ENCODE results near the gene CCR5. TPM values are rescaled to one million over a fixed set of nuclear protein-coding genes. Genes with fewer than 3 reads are reported as not detected.

Gene CCR5
- total RNA-seq, 1 experiment from 2014 or later = not detected

- TF ChIP-seq SRF (IDR thresholded peaks at IDR 0.05; ENCODE audit: low read depth) (no peak), ZNF274 (IDR thresholded peaks at IDR 0.05; ENCODE audit: low read depth, low read length) (no peak), SIN3A (IDR thresholded peaks at IDR 0.05; ENCODE audit: low read depth) (no peak), ZFX (IDR thresholded peaks at IDR 0.05) (no peak), CBX3 (IDR thresholded peaks at IDR 0.05; ENCODE audit: low read depth) (no peak), CTCF (IDR thresholded peaks at IDR 0.05 in 2 of 3, conservative IDR thresholded peaks at IDR 0.05 in 1 of 3; ENCODE audit: borderline replicate concordance in 1 of 3, insufficient read depth in 1 of 3, low read depth in 2 of 3, low read length in 2 of 3) (no peak), JUND (IDR thresholded peaks at IDR 0.05) (no peak), EZH2phosphoT487 (IDR thresholded peaks at IDR 0.05; ENCODE audit: borderline replicate concordance) (no peak), CEBPB (IDR thresholded peaks at IDR 0.05; ENCODE audit: low read depth) (no peak), YY1 (IDR thresholded peaks at IDR 0.05; ENCODE audit: extremely low read depth, insufficient replicate concordance, low read depth, low read length) (no peak), POLR2A (IDR thresholded peaks at IDR 0.05; ENCODE audit: borderline replicate concordance, extremely low read depth, insufficient read depth, insufficient read length) (no peak), EGR1 (IDR thresholded peaks at IDR 0.05; ENCODE audit: low read depth) (no peak), ATF3 (IDR thresholded peaks at IDR 0.05) (no peak), ELF1 (IDR thresholded peaks at IDR 0.05; ENCODE audit: borderline replicate concordance, low read depth) (no peak), FOSL1 (IDR thresholded peaks at IDR 0.05; ENCODE audit: low read depth) (no peak)
- Histone ChIP-seq H3K27me3 (ENCODE audit: insufficient read depth, low read length) (peaks cover 42% of the 10 kb centered on the region), H4K20me1 (ENCODE audit: insufficient read depth) (no peaks in the 10 kb centered on the region), H3K27ac (ENCODE audit: low read depth, low read length) (no peak overlapping the region), H3K4me1 (ENCODE audit: control insufficient read depth in 1 of 2, insufficient read depth in 2 of 2, low read length in 2 of 2) (no peaks in the 10 kb centered on the region), H2AFZ (ENCODE audit: low read depth, low read length, poor library complexity, severe bottlenecking) (no peak overlapping the region), H3K36me3 (ENCODE audit: control insufficient read depth in 1 of 2, insufficient read depth in 2 of 2, low read length in 2 of 2) (no peaks in the 10 kb centered on the region), H3K4me3 (replicated peaks in 1 of 2; ENCODE audit: low read depth in 1 of 2, low read length in 2 of 2) (no peak overlapping the region), H3K4me2 (ENCODE audit: low read length) (no peak overlapping the region), H3K9ac (ENCODE audit: low read length) (no peak overlapping the region), H3K9me3 (ENCODE audit: control insufficient read depth in 1 of 2, insufficient read depth in 1 of 2, low read depth in 1 of 2, low read length in 2 of 2) (no peaks in the 10 kb centered on the region), H3K9me2 (ENCODE audit: insufficient read depth) (no peaks in the 10 kb centered on the region), H3K79me2 (ENCODE audit: insufficient read depth, low read length) (no peaks in the 10 kb centered on the region)
- RAD21 ChIA-PET (ENCODE audit: low non-redundant PET in 1 of 2, low total read pairs in 2 of 2, uncharacterized antibody in 2 of 2, unreplicated experiment in 2 of 2) = no interaction called here
- intact Hi-C loops (cut with micrococcal nuclease) = no loop called here
- POLR2A ChIA-PET = no interaction called here
- CTCF ChIA-PET = no interaction called here
- BruUV-seq (replicated peaks) = no TSS peak
- ATAC-seq (no peak), DNase-seq (ENCODE audit: low read depth, low spot score) (no peak)
Measured at GRCh38 chr3:46358466-46358865, 12.3 kb upstream of the CCR5 start.

Measured in HCT116 (cell line).